Measurements from ENCODE around the gene FSD1. TPM values are rescaled to one million over a fixed set of nuclear protein-coding genes. Genes with fewer than 3 reads are reported as not detected.
"Not testable (repeated sequence)": the region's sequence is repeated elsewhere in the genome, so short reads cannot be mapped to it uniquely, and the experiment has no call there.

Gene FSD1
- total RNA-seq, 2 donors from 2014 or later = 8.3 to 13.1 TPM

GRCh38 chr19:4278010-4278409 is 26.4 kb upstream of the FSD1 start:
- H3K36me3 Mint-ChIP-seq (ENCODE audit: low read depth) = no peaks in the 10 kb centered on the region
- H3K4me1 Mint-ChIP-seq = no peaks in the 10 kb centered on the region
- ATAC-seq (replicated peaks) = no peak
- H3K4me3 Mint-ChIP-seq = no peak overlapping the region
- H3K27me3 Mint-ChIP-seq = peaks cover 8% of the 10 kb centered on the region
- no peak overlapping the region for H3K27ac Mint-ChIP-seq
- no peaks in the 10 kb centered on the region for H3K9me3 Mint-ChIP-seq

- H3K4me3 Mint-ChIP-seq = no peak within 1 kb of the TSS
- no peaks in the 10 kb centered on the region for H3K36me3 Mint-ChIP-seq (ENCODE audit: low read depth)
- no peaks in the 10 kb centered on the region for H3K9me3 Mint-ChIP-seq
- no peak within 1 kb of the TSS for H3K27ac Mint-ChIP-seq
- H3K4me1 Mint-ChIP-seq = no peaks in the 10 kb centered on the region
- no peak for ATAC-seq (replicated peaks)
- H3K27me3 Mint-ChIP-seq = peaks cover 8% of the 10 kb centered on the region
Measured at GRCh38 chr19:4278419-4279266, 25.8 kb upstream of the FSD1 start, which contains the start of gene SHD. Gene SHD, plus strand, starts transcription at chr19:4279266. Its CDS starts 798 bp downstream, at chr19:4280064.

- Mint-ChIP-seq H3K4me3 (no peak overlapping the region), H3K27ac (no peak overlapping the region), H3K9me3 (no peaks in the 10 kb centered on the region), H3K27me3 (peaks cover 8% of the 10 kb centered on the region), H3K4me1 (no peaks in the 10 kb centered on the region), H3K36me3 (ENCODE audit: low read depth) (no peaks in the 10 kb centered on the region)
- no peak for ATAC-seq (replicated peaks)
Measured at GRCh38 chr19:4279267-4279529, 25.2 kb upstream of the FSD1 start.

GRCh38 chr19:4279530-4280422 is 24.6 kb upstream of the FSD1 start:
- no peak overlapping the region for H3K4me3 Mint-ChIP-seq
- H3K4me1 Mint-ChIP-seq = no peaks in the 10 kb centered on the region
- ATAC-seq (replicated peaks) = no peak
- H3K27me3 Mint-ChIP-seq = peaks cover 8% of the 10 kb centered on the region
- H3K9me3 Mint-ChIP-seq = no peaks in the 10 kb centered on the region
- H3K27ac Mint-ChIP-seq = no peak overlapping the region
- no peaks in the 10 kb centered on the region for H3K36me3 Mint-ChIP-seq (ENCODE audit: low read depth)

GRCh38 chr19:4284176-4284958 is 20.0 kb upstream of the FSD1 start:
- peak; percentile 47 for ATAC-seq (replicated peaks)
- Mint-ChIP-seq H3K4me3 (no peak overlapping the region), H3K4me1 (no peaks in the 10 kb centered on the region)

GRCh38 chr19:4284974-4285373 is 19.4 kb upstream of the FSD1 start:
- Mint-ChIP-seq H3K9me3 (no peaks in the 10 kb centered on the region), H3K36me3 (ENCODE audit: low read depth) (no peaks in the 10 kb centered on the region), H3K4me1 (no peaks in the 10 kb centered on the region), H3K27ac (no peak overlapping the region), H3K27me3 (no peaks in the 10 kb centered on the region), H3K4me3 (no peak overlapping the region)
- no peak for ATAC-seq (replicated peaks)

More at GRCh38 chr19:4284176-4284958, 20.0 kb upstream of the FSD1 start:
- Mint-ChIP-seq H3K36me3 (ENCODE audit: low read depth) (no peaks in the 10 kb centered on the region), H3K27ac (no peak overlapping the region), H3K27me3 (peaks cover 4% of the 10 kb centered on the region), H3K9me3 (no peaks in the 10 kb centered on the region)

- not testable (repeated sequence) for H3K4me1 Mint-ChIP-seq; H3K27ac Mint-ChIP-seq; ATAC-seq (replicated peaks); H3K27me3 Mint-ChIP-seq; H3K36me3 Mint-ChIP-seq (ENCODE audit: low read depth); H3K9me3 Mint-ChIP-seq; H3K4me3 Mint-ChIP-seq
Measured at GRCh38 chr19:4286141-4286540, 18.3 kb upstream of the FSD1 start.

- Mint-ChIP-seq H3K4me3 (no peak overlapping the region), H3K27ac (no peak overlapping the region), H3K27me3 (no peaks in the 10 kb centered on the region), H3K9me3 (no peaks in the 10 kb centered on the region), H3K4me1 (no peaks in the 10 kb centered on the region), H3K36me3 (ENCODE audit: low read depth) (no peaks in the 10 kb centered on the region)
- no peak for ATAC-seq (replicated peaks)
Measured at GRCh38 chr19:4288091-4288777, 16.2 kb upstream of the FSD1 start.

GRCh38 chr19:4291184-4291732 is 13.1 kb upstream of the FSD1 start:
- ATAC-seq (replicated peaks) = no peak
- no peaks in the 10 kb centered on the region for H3K9me3 Mint-ChIP-seq
- H3K36me3 Mint-ChIP-seq (ENCODE audit: low read depth) = no peaks in the 10 kb centered on the region
- no peak overlapping the region for H3K27ac Mint-ChIP-seq
- no peak overlapping the region for H3K4me3 Mint-ChIP-seq
- no peaks in the 10 kb centered on the region for H3K4me1 Mint-ChIP-seq
- no peaks in the 10 kb centered on the region for H3K27me3 Mint-ChIP-seq

- Mint-ChIP-seq H3K4me3 (no peak overlapping the region), H3K9me3 (no peaks in the 10 kb centered on the region), H3K4me1 (no peaks in the 10 kb centered on the region), H3K36me3 (ENCODE audit: low read depth) (no peaks in the 10 kb centered on the region), H3K27me3 (no peaks in the 10 kb centered on the region), H3K27ac (no peak overlapping the region)
- no peak for ATAC-seq (replicated peaks)
Measured at GRCh38 chr19:4292515-4292914, 11.9 kb upstream of the FSD1 start.

GRCh38 chr19:4294389-4294788 is 10.0 kb upstream of the FSD1 start:
- no peaks in the 10 kb centered on the region for H3K9me3 Mint-ChIP-seq
- no peak for ATAC-seq (replicated peaks)

GRCh38 chr19:4295972-4296771 is 8.2 kb upstream of the FSD1 start:
- no peak for ATAC-seq (replicated peaks)
- no peaks in the 10 kb centered on the region for H3K9me3 Mint-ChIP-seq
- H3K27ac Mint-ChIP-seq = no peak overlapping the region
- H3K27me3 Mint-ChIP-seq = no peaks in the 10 kb centered on the region
- no peaks in the 10 kb centered on the region for H3K4me1 Mint-ChIP-seq
- no peak overlapping the region for H3K4me3 Mint-ChIP-seq
- H3K36me3 Mint-ChIP-seq (ENCODE audit: low read depth) = no peaks in the 10 kb centered on the region

More at GRCh38 chr19:4294389-4294788, 10.0 kb upstream of the FSD1 start:
- Mint-ChIP-seq H3K27ac (no peak overlapping the region), H3K36me3 (ENCODE audit: low read depth) (no peaks in the 10 kb centered on the region), H3K4me1 (no peaks in the 10 kb centered on the region), H3K27me3 (no peaks in the 10 kb centered on the region), H3K4me3 (no peak overlapping the region)

All from activated T-helper 17 cell treated with anti-CD3 and anti-CD28 coated beads, Interleukin-2, amount 50 U/mL, for 72 hours (primary cell).